ENCODE data around the gene OSBPL5.

Gene OSBPL5

DNA sequence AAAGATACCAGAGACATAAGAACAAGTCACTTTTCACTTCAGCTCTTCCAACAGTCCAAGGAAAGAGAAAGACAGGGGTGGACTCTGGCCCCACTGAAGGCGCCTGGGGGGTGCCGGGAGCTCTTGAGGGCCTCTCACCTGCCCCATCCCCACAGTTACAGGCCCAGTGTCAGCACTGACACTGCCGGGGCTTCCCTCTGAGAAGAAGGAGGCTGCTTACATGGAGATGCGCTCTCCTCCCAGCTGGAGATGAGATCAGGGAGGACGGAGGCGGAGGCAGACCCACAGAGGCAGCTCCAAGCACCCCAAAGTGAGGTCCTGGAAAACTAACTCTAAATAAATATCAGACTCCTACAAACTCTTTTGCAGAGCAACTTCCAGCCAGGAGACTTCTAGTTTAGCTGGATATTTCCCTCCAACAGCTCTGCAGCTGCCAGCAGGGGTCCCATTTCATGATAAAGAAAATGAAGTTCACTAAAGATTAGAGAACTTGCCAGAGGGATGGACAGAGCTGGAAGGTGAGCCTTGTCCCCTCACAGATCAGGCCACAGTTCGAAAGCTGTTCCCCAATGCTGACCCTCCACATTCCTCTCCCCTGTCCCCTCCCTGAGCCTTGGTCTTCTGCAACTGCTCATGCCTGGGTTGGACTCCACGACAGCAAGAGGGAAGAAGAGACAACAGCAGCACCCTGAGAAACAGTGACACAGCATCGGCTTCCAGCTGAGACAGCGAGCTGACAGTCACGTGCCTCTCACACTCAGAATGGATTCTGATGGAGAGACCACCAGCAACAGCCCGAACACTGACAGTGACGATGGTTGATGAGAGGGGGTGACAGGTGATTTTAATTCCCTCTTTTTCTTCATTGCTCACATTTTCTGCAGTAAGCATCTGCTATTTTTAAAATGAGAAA lies 113.7 kb downstream of the OSBPL5 start:
- DNase-seq (ENCODE audit: low spot score): no peak

DNA sequence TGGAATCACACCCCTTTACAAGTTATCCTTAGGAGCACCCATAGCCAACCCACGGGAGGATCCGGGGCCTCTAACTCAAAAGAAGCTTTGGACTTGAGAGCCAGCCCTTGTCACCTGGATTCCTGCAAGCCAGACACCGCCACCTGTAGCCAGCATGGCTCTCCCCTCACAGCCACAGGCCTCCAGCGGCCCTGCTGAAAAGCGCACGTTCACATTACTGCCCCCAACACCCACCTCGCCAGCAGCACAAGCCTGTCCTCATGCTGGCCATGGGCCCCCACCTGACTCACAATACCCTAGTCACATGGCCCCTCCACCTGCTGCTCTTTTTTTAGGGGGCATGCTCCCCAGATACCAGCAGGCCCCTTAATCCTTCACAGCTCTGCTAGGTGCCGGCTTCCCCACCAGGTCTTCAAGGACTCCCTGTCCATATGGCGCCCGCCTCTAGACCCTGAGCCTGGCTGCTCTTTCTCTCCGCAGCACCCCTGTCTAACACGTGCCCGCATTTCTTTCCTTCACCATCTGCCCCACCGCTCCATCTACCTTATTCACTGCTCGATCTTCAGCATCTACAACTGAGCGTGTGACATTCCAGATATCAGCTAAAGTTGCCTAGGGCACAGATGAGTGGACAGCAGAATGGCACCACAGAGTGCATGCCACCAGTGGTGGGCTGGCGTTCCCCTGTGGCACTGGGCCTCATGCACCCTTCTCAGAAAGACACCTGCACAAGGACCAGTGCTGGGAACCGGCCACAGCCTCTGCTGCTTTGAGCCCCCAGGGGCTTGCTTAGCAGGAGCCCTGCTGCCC lies 114.5 kb downstream of the OSBPL5 start:
- no peak for DNase-seq (ENCODE audit: low spot score)

DNA sequence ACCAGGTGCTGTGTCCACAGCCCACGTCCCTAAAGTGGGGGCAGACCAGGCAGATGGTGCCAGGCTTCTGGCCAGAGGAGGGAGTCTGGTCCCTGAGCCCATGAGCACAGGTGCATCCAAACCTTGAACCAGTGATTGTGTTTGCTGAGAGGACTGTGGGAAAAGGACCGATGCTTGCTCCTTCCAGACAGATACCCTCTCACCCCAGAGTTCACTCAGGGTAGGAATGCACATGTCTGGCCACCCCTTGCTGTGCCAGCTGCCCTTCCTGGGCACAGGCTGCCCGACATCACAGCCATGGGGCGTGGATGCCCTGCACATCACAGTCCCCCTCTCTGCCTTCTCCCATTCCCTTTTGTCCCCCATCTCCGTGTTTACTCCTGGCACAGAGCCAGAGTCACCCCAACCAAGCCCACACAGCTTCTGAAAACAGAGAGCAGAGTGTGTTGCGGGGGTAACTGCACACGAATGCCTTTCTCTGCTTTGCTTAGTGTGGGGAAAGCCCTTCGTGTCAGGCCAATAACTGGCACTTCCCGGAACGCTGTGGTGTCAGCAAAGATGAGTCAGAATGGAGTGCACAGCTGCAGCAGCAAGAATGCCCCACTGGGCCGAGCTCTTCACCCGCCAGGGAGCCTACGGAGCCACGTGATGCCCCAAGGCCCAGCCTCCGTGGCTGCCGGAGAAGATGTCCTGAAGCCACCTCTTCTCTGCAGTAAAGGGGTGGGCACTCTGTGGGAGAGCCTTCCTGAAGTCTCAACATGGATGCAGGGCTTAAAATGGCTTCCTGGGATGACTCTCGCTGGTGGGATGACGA lies 115.5 kb downstream of the OSBPL5 start:
- DNase-seq (ENCODE audit: low spot score): no peak

DNA sequence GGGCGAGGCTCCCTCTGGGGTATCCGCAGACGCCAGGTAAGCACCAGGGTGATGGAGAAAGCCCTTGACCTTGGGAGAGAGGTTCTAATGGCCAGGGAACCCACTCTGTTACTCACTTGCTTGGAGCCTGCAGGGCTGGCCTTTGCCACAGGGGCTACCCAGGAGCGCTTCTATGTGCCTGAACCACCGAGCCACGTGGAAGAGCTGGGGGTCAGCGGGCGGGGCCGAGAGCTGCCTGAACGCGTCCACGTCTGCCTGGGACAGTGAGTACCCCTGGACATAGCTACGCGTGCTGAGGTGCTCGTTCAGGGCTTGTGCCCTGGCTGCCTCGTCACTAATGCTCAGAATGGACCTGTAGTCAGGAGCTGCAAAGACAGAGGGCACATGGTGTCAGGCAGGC lies 117.5 kb downstream of the OSBPL5 start:
- no peak for DNase-seq (ENCODE audit: low spot score)

DNA sequence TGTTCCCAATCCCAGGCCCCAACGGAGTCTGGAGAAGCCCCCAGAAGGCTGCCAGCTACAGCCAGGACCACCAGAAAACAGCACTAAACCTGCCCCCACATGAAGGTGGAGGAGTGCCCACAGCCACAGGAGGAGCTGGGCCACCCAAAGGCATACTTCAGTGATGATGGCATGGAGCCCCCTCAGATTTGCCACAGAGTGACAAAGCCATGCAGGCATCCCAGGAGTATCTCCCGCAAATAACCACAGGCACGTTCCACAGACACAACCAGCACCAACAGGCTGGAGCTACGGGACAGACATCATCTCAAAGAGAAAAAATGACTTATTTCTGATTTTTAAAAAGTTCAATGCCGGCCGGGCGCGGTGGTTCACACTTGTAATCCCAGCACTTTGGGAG lies 118.5 kb downstream of the OSBPL5 start:
- no peak for DNase-seq (ENCODE audit: low spot score)

DNA sequence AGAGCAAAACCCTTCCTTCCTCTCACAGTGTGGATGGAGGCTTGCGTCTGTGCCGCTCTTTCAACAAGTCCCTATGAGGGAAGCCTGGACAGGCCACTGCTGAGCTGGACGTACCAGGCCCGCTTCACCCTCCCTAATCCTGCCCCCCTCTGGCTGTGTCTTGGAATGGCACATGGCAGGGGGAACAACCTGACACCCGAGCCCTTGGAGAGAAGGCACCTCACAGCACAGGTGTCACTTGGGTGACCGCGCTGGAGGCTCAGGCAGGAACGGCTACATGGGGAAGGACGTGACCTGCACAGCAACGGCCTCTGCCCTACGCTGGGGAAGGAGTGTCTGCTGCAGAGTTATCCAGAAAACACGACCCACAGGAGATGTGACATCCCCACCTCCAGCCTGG lies 118.9 kb downstream of the OSBPL5 start:
- no peak for DNase-seq (ENCODE audit: low spot score)

DNA sequence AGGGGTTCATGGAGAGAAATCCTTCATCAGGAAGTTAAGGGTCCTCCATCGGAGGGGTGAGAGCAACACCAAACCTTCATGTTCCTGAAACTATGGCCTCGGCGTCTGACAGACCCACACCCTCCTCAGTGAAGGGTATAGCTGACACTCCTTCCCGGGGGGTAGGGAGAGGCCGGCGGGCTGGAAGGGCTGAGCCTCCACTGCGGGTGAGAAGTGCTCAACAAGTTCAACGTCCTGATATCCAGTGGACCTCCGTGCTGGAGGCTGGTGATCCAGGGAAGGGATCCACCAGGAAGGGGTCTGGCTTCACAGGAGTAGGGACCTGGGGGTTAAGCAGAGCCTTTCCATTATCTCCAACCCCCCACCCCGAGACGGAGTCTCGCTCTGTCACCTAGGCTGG lies 120.2 kb downstream of the OSBPL5 start:
- no peak for DNase-seq (ENCODE audit: low spot score)

DNA sequence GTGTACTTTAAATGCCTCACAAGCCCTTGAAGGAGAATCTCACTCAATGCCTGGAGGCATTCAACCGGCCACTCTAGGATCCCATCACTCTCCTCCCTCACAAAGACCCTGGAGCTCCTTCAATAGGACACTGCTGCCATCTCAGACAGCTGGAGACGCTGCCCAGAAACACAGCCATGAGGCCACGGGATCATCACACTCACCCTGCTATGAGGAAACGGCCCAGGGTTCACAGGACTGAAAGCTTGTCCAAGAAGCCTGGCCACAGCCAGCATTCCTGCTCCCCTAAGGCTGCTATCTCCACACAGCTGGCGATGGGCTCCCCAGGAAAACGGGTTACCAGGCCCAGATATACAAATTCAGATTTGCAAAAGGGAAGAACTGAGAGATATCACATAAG lies 121.1 kb downstream of the OSBPL5 start:
- no peak for DNase-seq (ENCODE audit: low spot score)

DNA sequence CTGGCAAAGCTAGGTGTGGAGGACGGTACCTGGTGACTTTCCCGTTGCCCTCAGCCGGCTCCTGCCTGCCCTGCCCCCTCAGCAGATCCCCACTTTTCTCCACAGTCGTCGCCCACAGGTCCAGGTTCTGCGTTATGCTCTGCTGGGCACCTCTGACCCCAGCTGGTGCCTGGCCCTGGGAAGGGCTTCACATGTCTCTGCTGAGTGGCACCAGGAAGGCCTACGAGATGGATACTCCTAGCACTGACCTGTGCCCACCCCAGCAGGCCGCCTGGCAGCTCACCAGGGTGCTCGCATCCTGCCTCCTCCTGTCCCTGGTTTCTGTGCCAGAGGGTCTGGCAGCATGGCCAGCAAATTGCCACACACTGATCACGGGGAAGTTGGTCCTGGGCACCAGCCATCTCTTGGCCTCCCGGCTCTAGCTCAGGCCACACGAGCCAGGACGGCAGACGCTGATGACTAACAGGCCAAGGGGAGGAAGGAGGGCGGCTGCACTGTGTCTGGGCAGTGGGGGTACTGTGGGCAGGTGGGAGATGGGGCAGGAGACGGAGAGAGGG lies 121.7 kb downstream of the OSBPL5 start:
- no peak for DNase-seq (ENCODE audit: low spot score)

DNA sequence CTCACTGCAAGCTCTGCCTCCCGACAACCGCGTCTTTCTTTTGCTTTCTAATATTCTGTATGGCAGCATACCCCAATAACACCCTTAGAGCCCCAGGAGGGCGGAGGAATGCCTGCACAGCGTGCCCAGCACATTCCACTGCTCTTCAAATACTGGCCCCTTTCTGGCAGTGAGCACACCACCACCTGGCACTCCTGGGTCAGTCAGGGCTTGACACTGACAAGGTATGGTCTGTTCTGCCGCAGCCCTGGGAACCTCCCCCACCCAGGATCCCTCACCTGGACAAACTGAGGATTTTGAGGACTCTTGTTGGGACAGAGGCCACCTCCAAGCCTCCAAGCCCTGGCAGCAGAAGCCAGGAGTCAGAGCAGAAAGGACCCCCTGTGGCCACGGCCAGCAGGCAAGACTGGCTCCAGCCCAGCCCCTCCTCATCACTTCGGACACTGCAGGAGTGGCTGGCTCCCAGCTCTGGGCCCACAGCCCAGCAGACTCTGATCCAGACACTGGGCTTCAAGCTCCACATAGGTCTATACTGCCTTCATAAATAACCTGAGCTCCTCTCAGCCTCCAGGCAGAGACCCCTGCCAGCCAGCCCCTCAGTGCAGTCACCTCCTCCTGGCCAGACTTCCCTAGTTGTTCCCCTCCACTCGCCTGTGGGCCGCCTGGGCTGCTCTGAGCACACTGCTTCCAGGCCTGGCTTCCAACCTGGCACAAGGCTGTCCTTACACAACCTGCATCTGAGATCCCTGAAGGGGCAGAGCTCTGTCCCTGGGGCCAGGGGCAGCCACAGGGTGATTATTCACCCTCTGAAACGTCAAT lies 122.4 kb downstream of the OSBPL5 start:
- DNase-seq (ENCODE audit: low spot score): no peak

DNA sequence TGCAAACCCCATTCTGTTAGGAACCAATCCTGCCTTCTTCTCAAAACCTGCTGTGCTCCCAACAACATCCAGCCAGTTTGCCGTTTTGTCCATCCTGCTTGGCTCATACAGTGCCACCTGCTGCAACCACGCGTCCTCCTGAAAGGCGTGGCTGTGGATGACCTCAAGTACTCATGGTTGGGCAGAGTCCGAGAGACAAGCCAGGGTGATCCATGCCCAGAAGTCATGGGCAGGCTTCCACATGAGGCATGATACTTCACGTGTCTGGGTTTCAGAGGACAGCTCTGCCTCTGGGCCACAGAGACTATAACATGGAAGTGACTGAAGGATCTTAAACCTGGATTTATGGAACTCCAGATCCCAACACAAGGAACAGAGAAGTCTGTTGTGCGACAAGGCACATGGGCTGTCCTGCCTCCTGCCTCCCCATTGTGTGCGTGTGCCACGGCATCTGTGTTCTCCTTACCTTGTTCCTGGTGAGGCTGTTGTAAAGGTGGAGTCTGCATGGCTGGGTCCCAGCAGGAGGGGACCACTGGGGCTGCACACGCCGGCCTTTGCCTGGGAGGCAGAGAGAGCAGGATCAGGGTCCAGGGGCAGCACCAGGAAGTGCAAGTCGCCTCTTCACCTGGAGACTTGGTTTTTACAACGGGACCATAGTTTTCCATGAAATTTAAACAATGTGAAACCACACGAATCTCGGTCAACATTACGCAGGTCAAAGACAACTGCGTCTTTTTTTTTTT lies 123.2 kb downstream of the OSBPL5 start:
- no peak for DNase-seq (ENCODE audit: low spot score)

DNA sequence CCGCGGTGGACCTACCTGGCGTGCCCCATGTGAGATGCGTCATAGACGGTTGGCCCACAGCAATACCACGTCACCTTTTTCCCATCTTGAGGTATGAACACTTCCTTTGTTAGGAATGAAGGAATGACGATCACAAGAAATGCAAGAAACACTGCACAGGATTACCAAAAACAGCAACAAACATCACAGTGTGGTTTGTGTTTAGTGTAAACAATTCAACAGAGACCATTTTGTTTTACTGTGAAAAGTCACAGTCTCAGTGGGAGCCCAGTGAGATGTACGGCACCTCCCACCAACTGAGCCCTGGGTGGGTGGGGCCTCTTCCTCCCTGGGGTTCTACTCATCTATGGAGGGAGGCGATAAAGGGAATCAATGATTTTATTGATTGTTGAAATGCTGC lies 124.2 kb downstream of the OSBPL5 start:
- DNase-seq (ENCODE audit: low spot score): no peak

DNA sequence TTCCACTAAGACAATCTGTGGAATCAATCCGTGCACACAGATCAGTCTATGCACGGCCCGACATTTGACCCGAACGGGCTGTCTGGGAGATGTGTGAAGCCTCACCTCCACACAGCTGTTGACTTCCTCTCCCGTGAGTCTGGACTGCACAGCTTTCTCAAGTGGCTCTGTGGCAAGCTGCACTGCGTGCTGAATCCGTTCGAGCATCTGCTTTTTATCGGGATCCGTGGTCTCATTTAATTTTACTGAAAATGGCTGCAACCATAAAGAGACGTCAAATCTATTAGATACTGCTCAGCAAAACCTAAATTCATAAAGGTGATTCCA lies 127.2 kb downstream of the OSBPL5 start:
- DNase-seq (ENCODE audit: low spot score): no peak
